Uterus (tissue), 4 donors: ENCODE results near the gene EIF2S1. TPM values are rescaled to one million over a fixed set of nuclear protein-coding genes. Genes with fewer than 3 reads are reported as not detected.

Experiments
- DNase-seq, 2 donors: peaks; one replicate each; pipeline ENCODE4 v3.0.0-alpha.2; 2019 to 2020
- H3K27ac ChIP-seq, 2 donors: fragments of 200-600 bp; sonication (generic); 1 replicate in 1 of 2; 2 replicates in 1 of 2; pipeline ENCODE4 v1.5.1; 2016 to 2018
- H3K27me3 ChIP-seq, 2 donors: fragments of 200-600 bp; sonication (generic); one replicate each; pipeline ENCODE4 v1.5.1; 2018 to 2019; ENCODE audit warnings: control low read depth in 1 of 2
- H3K36me3 ChIP-seq, 2 donors: fragments of 200-600 bp; sonication (generic); one replicate each; pipeline ENCODE4 v1.5.1; 2019; ENCODE audit warnings: control low read depth in 1 of 2
- H3K4me1 ChIP-seq, 2 donors: fragments of 200-600 bp; sonication (generic); one replicate each; pipeline ENCODE4 v1.5.1; 2018 to 2019; ENCODE audit warnings: control low read depth in 1 of 2
- H3K4me3 ChIP-seq, 2 donors: fragments of 200-600 bp; sonication (generic); 1 replicate in 1 of 2; 2 replicates in 1 of 2; pipeline ENCODE4 v1.5.1; 2018 to 2019; ENCODE audit warnings: mild to moderate bottlenecking in 1 of 2
- H3K9me3 ChIP-seq, 2 donors: fragments of 200-600 bp; sonication (generic); one replicate each; pipeline ENCODE4 v1.5.1; 2019; ENCODE audit warnings: control low read depth in 1 of 2
- POLR2A ChIP-seq, 2 donors: fragments of 450-650 bp; IDR thresholded peaks; one replicate each; pipeline ENCODE4 v1.6.1; 2016; ENCODE audit warnings: antibody characterized with exemption in 2 of 2, mild to moderate bottlenecking in 1 of 2, moderate library complexity in 1 of 2
- intact Hi-C: fragments of 100-400 bp; cut with DNase I; formaldehyde crosslinking; loops from one replicate; pipeline ENCODE4 v1.15.1; 2023; ENCODE audit warnings: low total_unique reads
- total RNA-seq, 4 donors: library from RNA; depleted of rRNA in 3 of 4; stranded (reverse); fragments of >200 nt in 3 of 4; gene quantifications; one replicate each; pipeline versions ENCODE4 v1.1.0 to v1.2.4, GENCODE V29; 2014 to 2023
- TF ChIP-seq, protein P1 (sequence below), 4 experiments: fragments of 200-600 bp in 2 of 4; fragments of 450-650 bp in 2 of 4; sonication (generic) in 2 of 4; IDR thresholded peaks; one replicate each; pipeline ENCODE4 v1.5.1; 2016 to 2019; ENCODE audit warnings: antibody characterized with exemption in 4 of 4, mild to moderate bottlenecking in 2 of 4, moderate library complexity in 1 of 4
- donor health status: DM: yes; HTN: yes; CAD: no.

Gene EIF2S1
- total RNA-seq, 4 donors from 2014 or later = 60.9 to 111 (median 85.7) TPM

DNA sequence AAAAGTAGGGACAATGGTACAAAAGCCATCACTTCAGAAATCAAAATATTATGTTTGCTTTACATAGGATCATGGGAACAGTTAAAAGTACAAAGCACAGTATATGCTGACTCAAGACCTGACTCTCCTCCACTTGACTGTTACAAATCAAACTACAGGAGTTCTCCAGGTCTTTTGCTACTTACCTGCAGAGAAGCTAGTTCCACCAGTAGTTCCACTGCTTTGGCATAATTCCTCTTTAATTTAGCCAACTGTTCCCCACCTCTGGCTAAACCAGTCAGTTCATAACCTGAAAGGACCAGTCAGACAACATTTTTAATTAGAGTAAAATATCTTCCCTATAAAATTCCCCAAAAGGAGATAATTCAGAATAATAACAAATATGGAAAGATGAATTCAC is 14.5 kb upstream of the EIF2S1 start:
- no peak for DNase-seq
- no peak overlapping the region for H3K4me3 ChIP-seq
- no peaks in the 10 kb centered on the region for H3K36me3 ChIP-seq
- no peaks in the 10 kb centered on the region for H3K4me1 ChIP-seq
- intact Hi-C loops = no loop called here
- TF ChIP-seq, protein P1, sequence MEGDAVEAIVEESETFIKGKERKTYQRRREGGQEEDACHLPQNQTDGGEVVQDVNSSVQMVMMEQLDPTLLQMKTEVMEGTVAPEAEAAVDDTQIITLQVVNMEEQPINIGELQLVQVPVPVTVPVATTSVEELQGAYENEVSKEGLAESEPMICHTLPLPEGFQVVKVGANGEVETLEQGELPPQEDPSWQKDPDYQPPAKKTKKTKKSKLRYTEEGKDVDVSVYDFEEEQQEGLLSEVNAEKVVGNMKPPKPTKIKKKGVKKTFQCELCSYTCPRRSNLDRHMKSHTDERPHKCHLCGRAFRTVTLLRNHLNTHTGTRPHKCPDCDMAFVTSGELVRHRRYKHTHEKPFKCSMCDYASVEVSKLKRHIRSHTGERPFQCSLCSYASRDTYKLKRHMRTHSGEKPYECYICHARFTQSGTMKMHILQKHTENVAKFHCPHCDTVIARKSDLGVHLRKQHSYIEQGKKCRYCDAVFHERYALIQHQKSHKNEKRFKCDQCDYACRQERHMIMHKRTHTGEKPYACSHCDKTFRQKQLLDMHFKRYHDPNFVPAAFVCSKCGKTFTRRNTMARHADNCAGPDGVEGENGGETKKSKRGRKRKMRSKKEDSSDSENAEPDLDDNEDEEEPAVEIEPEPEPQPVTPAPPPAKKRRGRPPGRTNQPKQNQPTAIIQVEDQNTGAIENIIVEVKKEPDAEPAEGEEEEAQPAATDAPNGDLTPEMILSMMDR (IDR thresholded peaks at IDR 0.05) = no peak
- no peak for TF ChIP-seq POLR2A (IDR thresholded peaks at IDR 0.05)
- H3K9me3 ChIP-seq = no peaks in the 10 kb centered on the region
- no peak overlapping the region for H3K27ac ChIP-seq
- H3K27me3 ChIP-seq = no peaks in the 10 kb centered on the region

DNA sequence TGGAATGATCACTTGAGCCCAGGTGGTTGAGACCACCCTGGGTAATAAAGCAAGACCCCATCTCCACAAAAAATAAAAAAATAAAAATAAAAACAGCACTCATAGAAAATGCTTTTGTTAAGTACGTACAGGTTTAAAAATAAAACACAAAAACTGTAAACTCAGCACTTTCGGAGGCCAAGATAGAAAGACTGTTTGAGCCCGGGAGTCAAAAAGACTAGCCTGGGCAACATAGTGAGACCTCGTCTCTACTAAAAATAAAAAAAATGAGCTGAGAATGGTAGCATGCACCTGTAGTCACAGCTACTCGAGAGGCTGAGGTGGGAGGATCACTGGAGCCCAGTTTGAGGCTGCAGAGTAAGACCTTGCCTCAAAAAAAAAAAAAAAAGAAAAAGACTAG is 8.1 kb upstream of the EIF2S1 start:
- DNase-seq = no peak
- Histone ChIP-seq H3K27ac (no peak overlapping the region), H3K9me3 (no peaks in the 10 kb centered on the region), H3K36me3 (no peaks in the 10 kb centered on the region), H3K27me3 (no peaks in the 10 kb centered on the region), H3K4me1 (no peaks in the 10 kb centered on the region), H3K4me3 (no peak overlapping the region)
- no peak for TF ChIP-seq POLR2A (IDR thresholded peaks at IDR 0.05)
- TF ChIP-seq, protein P1 (IDR thresholded peaks at IDR 0.05) = no peak
- intact Hi-C loops = no loop called here

DNA sequence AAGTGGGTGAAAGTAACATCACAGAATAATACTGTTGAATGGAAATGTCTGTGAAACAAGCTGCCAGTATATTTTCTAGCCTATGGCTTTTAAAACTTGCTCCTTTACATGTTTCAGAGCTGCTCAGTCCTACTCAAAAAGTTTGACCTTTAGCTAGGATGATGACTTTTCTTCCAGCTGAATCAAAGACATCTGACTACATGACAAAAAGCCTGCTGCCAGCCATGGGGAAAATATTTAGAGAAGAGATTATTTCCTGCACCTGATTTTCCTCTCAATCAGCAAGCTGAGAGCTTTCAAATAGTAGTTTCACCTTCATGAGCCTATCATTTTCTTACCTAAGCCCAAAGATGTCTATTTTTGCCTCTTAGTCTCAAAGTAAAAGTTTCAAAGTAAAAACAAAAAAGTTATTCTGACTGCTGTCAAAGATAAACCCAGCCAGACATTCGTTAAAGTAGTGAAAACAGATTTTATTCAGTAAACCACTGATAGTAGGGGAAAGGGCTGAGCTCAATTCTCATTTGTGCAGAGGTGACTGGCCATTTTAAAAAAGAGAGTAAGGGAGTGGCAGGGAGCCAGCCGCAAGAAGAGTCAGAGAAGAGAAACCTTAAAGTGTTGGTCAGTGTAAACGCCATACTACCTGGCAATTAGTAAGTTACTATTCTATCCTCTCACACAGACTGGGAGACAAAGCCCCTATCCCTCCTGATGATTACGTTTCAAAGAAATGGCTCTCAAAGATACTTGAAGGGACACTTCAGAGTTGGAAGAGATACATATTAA is 2.8 kb upstream of the EIF2S1 start:
- Histone ChIP-seq H3K36me3 (no peaks in the 10 kb centered on the region), H3K4me1 (peaks cover 5 to 6% of the 10 kb centered on the region in 2 donors), H3K9me3 (no peaks in the 10 kb centered on the region), H3K4me3 (no peak overlapping the region), H3K27me3 (no peaks in the 10 kb centered on the region), H3K27ac (no peak overlapping the region)
- TF ChIP-seq POLR2A (IDR thresholded peaks at IDR 0.05) = no peak
- TF ChIP-seq, protein P1 (IDR thresholded peaks at IDR 0.05) = no peak
- no peak for DNase-seq
- intact Hi-C loops = no loop called here

DNA sequence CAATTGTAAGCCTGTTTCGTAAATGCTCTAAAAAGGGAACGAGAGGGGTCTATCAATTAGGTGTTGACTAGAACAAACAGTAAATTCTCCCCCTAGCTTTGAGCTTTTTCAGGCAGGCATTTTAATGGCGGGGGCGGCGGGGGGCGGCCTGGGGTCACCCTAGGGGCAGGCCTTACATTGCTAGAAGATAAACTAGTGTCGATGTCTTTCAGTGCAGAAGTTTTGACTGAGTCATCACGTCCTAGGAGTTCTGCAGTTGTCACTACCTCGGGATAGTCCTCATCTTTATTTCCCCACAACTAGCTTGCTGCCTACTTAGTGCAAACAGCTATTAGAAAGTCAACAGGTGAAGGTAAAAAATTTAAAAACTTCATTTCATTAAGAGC is 2.2 kb upstream of the EIF2S1 start:
- intact Hi-C loops = no loop called here
- peaks cover 5 to 6% of the 10 kb centered on the region in 2 donors for H3K4me1 ChIP-seq
- no peak overlapping the region for H3K27ac ChIP-seq

More for the DNA sequence above, 2.2 kb upstream of the EIF2S1 start:
- H3K4me3 ChIP-seq = no peak overlapping the region
- H3K27me3 ChIP-seq = no peaks in the 10 kb centered on the region
- H3K9me3 ChIP-seq = no peaks in the 10 kb centered on the region
- DNase-seq = no peak
- no peaks in the 10 kb centered on the region for H3K36me3 ChIP-seq
- no peak for TF ChIP-seq POLR2A (IDR thresholded peaks at IDR 0.05)
- TF ChIP-seq, protein P1 (IDR thresholded peaks at IDR 0.05) = no peak
